ENCODE measurements around the gene RAB19.

Gene RAB19

GRCh38 chr7:140403878-140404564 is at the start of gene RAB19:
Gene RAB19, plus strand, starts transcription at chr7:140404058. Its CDS starts 3,589 bp downstream, at chr7:140407647.
- no peak for DNase-seq

GRCh38 chr7:140358024-140358411 is 45.8 kb upstream of the RAB19 start:
- no peak for DNase-seq

GRCh38 chr7:140358412-140359051 is 45.3 kb upstream of the RAB19 start:
- peak; percentile 59 for DNase-seq

- DNase-seq = no peak
These were observed 43.1 kb upstream of the RAB19 start for GRCh38 chr7:140360697-140361229.

GRCh38 chr7:140364819-140365218 is 39.0 kb upstream of the RAB19 start:
- DNase-seq = peak; percentile 24

- DNase-seq = no peak
These were observed 36.3 kb upstream of the RAB19 start for GRCh38 chr7:140367528-140367927.

GRCh38 chr7:140369294-140369693 is 34.6 kb upstream of the RAB19 start:
- DNase-seq = no peak

- DNase-seq = no peak
These were observed 28.5 kb upstream of the RAB19 start for GRCh38 chr7:140375323-140375722.

GRCh38 chr7:140375892-140376730 is 27.7 kb upstream of the RAB19 start:
- DNase-seq = no peak

- no peak for DNase-seq
These were observed 19.7 kb upstream of the RAB19 start for GRCh38 chr7:140383954-140384713.

GRCh38 chr7:140384894-140385545 is 18.8 kb upstream of the RAB19 start:
- DNase-seq = no peak

GRCh38 chr7:140389445-140389844 is 14.4 kb upstream of the RAB19 start:
- no peak for DNase-seq

GRCh38 chr7:140390034-140390433 is 13.8 kb upstream of the RAB19 start:
- no peak for DNase-seq

- DNase-seq = peak; percentile 86
These were observed 13.2 kb upstream of the RAB19 start for GRCh38 chr7:140390466-140391190.

- no peak for DNase-seq
These were observed 12.2 kb upstream of the RAB19 start for GRCh38 chr7:140391634-140392033.

- DNase-seq = no peak
These were observed 10.0 kb upstream of the RAB19 start for GRCh38 chr7:140393756-140394306.

GRCh38 chr7:140397784-140398750 is 5.8 kb upstream of the RAB19 start, which contains the start of gene SLC37A3:
Gene SLC37A3, minus strand, starts transcription at chr7:140398530. Its CDS starts 16,004 bp downstream, at chr7:140382526.
- no peak for DNase-seq

GRCh38 chr7:140398821-140399220 is 5.0 kb upstream of the RAB19 start:
- DNase-seq = no peak

- DNase-seq = peak; percentile 6
These were observed 3.5 kb upstream of the RAB19 start for GRCh38 chr7:140400381-140400780.

Measured in MV-4-11 (cell line).